ENCODE results near the gene RAB1B.
A peak's percentile ranks its signal among the peaks of the same experiment; 100 is the strongest.

Gene RAB1B

GRCh38 chr11:66284526-66285078 lies 16.2 kb downstream of the RAB1B start:
- DNase-seq (ENCODE audit: low spot score), result no peak

GRCh38 chr11:66285250-66285947 lies 17.0 kb downstream of the RAB1B start:
- no peak for DNase-seq (ENCODE audit: low spot score)

- no peak for DNase-seq (ENCODE audit: low spot score)
These were observed 18.3 kb downstream of the RAB1B start for GRCh38 chr11:66286699-66287098.

DNA sequence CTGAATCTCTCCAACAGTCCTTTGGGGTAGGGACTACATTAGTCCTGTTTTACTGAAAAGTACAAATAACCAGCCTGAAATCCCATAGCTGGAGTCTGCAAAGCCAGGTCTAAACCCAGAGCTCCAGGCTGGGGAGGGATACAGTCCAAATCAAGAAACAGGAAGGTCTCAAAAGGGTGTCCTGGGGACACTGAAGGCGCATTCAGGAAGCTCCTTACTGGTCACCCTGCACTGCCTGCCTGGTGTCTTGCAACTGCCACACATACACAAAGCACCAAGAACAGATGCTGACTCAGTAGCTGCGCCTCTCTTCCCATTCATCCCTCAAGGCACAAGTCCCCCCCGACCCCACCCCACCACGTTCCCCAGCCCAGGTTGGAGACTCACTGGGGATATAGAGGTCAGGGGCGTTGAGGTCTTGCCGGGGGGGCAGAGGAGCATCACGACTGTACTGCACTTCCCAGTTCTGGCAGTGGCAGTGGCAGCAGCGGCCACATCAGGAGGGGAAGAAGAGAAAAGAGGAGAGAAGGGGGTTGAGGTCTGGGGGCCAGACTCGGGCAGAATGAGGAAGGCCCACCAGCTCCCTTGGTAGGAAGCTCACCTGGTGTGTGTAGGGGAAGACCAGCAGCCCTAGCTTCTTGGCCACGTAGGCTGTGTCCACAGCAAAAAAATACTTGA lies 18.9 kb downstream of the RAB1B start:
- DNase-seq (ENCODE audit: low spot score), result no peak

GRCh38 chr11:66287889-66288670 lies 19.6 kb downstream of the RAB1B start:
- DNase-seq (ENCODE audit: low spot score), result no peak

DNA sequence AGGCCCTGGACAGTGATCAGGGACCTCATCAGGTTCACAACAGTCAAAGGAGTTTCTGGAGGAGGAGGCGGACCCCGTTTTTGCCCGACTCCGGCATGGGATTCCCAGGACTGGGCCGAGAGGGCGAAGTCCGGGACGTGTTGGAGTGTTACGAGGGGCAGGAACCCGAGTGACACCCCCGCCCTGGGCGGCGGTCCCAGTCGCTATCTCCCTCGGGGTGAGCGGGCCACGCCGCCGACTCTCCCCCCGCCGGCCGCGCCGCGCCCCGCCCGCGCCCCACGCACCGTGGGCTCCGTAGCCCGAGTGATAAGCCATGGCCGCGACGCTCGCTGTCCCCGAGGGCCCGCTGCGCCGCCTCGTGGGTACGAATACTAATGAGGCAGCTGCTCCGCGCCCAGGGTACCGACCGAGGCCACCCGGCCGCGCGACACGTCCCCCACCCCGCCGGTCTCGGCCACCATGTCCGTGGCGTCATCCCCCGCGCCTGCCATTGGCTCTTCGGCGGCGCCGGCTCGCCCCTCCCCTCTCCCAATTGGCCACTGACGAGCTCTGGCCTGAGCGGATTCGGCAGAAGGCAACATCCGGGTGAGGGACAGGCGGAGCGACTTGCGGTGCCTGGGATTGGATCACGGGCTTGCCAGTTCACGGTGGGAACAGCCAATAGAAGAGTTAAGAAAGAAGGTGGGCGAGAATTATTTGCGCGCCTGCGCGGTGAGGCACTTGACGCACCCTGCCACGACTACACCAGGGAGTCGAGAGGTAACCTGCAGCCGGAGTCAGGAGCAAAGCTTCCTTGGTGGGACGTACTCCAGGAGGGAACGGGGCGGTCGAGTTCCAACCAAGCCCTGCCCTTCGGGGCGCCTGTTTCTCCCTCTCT lies 20.5 kb downstream of the RAB1B start, which contains the start of gene YIF1A:
YIF1A (minus strand) TSS at position 473 of the 877 bp plus-strand sequence; CDS start at position 315, 158 bp downstream.
- peak; percentile 100 for DNase-seq (ENCODE audit: low spot score)

DNA sequence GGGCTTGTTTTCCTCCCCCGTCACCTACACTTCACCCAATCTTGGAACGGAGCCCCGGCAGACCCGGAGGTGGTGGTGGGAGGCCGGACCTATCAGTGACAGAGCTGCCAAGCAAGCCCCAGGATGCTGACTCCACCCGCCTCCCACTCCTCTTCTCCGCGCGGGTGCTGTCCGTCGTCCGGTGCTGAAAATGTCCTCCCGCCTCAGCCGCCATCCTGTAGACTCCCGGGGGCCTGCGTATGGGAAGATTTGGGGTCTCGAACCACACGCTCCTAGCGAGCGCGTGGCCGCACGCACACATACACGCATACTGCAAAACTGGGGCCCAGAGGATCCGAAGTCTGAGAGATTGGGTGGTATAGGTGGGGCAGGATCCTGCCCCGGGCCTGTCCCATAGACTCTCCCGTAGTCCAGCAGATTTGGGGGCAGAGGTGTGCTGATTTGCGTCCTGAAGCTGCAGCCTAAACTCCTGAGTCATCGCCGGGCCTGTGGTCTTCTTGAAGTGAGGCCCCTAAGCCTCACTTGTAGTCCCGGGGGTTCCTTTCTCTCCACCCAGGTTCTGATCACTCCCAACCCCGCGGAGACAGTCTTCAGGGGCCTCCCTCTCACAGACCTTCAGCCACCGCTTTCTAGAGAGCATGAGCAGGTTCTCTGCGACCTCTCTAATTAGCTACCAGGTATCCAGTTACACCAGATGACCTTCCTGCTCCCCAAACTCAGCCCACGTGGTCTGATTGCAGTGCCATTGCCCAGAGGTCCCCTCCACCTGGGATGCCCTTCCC lies 21.3 kb downstream of the RAB1B start:
- DNase-seq (ENCODE audit: low spot score), result peak; percentile 76

DNA sequence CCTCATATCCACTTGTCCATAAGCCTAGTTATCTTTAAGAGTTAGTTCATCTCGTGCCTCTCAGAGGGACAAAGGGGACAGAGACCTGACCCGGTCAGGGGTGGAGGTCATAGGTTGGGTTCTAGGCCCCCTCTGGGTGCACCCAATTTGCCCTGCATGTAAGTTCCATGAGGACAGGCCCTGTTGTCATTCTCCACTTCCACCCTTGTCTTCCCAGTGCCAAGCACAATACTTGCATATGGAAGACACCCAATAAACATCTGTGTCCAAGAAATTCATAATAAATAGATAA lies 21.8 kb downstream of the RAB1B start:
- DNase-seq (ENCODE audit: low spot score), result no peak

DNA sequence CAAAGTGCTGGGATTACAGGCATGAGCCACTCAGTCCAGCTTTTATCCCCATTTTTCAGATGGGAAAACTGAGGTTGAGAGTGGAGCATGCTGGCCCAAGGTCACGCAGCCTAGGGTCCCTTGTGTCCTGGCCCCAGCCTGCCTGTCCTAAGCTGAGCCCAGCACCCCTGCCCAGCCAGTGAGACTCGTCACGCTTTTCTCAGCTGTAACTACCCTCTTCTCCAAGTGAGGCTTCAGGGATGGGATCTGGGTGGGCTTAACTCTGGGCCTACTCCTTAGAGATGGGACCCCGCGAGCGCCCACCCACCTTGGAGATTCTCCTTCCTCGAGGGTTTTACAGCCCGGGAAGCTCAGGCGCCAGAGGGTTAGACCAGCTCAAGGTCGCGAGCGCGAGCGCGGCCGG lies 22.9 kb downstream of the RAB1B start:
- DNase-seq (ENCODE audit: low spot score), result no peak

- no peak for DNase-seq (ENCODE audit: low spot score)
These were observed 23.5 kb downstream of the RAB1B start, which contains the start of gene TMEM151A for GRCh38 chr11:66291706-66292542. TMEM151A (plus strand) TSS chr11:66291894; CDS start chr11:66292014, 120 bp downstream.

DNA sequence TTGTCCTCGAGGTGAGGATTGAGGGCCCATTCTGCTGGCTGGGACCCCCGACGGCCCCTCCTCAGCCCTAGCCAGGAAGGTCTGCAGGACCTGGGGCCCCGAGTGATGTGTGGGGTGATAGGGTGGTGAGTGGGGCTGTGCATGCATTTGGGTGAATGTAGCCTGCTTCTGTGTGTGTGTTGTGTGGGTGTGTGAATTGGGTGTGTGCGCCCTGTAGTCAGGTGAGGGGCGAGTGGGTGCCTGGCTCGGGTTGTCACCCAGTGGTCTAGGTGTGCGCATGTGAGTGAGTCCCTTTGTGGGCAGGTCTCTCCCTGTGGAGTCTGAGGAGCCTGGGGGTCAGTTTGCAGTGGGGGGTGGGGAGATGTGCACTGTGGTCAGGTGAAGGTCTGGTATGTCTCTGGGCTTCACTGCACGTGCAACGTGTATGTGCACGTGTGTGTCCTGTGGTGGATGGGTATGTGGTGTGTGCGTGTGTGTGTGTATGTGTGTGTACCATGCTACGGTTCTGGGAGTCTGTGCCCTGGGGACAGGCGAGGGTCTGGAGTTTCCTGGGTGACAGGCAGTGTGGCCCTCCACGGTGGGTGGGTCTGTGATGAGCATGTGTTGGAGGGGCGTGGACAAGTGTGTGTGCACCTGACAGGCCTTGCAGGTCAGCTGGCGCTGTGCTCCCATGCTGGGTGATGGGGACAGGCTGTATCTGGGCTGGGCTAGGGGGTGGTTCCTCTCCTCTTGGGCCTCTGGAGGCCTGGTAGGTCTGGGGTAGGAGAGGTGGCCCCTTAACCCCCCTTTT lies 24.3 kb downstream of the RAB1B start:
- DNase-seq (ENCODE audit: low spot score), result no peak

DNA sequence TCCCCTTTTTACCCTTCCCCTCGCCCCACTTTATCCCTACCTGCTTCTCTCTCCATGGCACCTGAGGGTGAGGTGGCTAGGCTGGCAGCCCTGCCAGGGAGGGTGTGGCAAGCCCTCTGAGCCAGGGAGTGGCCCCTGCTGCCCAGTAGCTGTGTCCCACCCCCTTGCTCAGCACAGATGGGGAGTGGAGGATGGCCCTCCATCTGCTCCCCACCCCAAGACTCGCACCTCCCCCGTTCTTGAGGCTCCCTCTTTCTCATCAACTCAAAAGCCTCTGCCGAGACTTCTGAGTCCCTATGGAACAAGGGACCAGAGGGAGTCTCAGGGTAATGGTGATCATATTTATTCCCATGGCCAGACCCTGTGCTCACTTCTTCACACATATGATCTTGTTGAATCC lies 24.9 kb downstream of the RAB1B start:
- DNase-seq (ENCODE audit: low spot score), result no peak

DNA sequence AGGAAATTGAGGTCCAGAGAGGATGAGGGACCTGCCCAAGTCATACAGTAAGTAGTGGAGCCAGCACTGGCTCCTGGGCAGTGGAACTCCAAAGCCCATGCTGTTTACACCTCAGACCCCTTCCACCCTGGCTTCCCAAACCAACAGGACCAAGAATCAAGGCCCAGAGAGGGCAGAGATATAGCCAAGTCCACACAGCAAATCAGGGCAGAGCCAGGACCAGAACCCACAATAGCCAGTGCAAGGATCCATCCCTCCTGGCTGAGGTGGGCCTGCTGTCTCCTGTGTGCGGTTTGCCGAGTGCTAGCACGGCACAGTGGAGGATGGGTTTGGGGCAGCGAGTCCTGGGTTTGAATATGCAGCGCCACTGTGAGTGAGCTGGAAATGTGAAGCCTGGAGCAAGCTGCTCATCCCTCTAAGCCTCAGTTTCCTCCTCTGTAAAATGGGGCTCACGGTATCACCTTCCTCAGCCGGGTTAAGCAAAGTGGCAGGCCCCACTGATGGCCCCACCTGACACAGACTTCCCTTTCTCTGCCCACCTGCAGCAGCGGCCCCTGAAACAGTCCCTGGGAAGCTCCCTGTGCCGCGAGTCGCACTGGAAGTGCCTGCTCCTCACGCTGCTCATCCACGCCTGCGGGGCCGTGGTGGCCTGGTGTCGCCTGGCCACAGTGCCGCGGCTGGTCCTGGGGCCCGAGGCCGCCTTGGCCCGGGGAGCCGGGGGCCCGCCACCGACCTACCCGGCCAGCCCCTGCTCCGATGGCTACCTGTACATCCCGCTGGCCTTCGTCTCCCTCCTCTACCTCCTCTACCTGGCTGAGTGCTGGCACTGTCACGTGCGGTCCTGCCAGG lies 25.6 kb downstream of the RAB1B start:
- DNase-seq (ENCODE audit: low spot score), result no peak

DNA sequence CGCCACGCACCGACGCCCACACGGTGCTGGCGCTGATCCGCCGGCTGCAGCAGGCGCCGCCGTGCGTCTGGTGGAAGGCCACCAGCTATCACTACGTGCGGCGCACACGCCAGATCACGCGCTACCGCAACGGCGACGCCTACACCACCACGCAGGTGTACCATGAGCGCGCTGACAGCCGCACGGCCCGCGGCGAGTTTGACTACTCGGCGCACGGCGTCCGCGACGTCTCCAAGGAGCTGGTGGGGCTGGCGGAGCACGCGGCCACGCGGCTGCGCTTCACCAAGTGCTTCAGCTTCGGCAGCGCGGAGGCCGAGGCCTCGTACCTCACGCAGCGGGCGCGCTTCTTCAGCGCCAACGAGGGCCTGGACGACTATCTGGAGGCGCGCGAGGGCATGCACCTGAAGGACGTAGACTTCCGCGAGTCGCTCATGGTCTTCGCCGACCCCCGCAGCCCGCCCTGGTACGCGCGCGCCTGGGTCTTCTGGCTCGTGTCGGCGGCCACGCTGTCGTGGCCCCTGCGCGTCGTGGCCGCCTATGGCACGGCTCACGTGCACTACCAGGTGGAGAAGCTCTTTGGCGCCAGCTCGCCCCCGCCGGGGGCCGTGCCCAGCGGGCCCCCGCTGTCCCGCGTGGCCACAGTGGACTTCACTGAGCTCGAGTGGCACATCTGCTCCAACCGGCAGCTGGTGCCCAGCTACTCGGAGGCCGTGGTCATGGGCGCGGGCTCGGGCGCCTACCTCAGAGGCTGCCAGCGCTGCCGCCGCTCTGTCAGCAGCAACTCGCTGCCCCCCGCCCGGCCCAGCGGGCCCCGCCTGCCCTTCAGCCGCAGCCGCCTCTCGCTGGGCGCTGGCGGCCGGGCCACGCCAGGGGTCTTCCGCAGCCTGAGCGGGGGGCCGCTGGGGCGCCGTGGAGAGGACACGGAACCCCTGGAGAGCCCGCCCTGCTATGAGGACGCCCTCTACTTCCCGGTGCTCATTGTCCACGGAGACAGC lies 26.5 kb downstream of the RAB1B start:
- DNase-seq (ENCODE audit: low spot score), result no peak

GRCh38 chr11:66297610-66298009 lies 29.2 kb downstream of the RAB1B start:
- no peak for DNase-seq (ENCODE audit: low spot score)

DNA sequence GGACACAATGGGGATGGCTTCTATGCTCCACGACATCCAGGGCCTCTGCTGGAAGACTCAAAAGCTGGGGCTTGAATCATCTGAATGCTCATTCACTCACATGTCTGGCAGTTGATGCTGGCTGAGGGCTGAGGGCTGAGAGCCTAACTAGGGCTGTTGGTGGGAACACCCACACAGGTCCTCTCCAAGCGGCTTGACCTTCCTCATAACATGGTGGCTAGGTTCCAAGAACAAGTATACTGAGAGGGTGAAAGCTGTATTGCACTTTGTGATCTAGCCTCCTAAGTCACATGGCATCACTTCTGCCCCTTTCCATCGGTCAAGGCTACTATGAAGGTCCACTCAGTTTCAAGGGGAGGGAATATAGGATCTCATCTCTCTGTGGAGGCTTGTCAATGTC lies 30.7 kb downstream of the RAB1B start:
- DNase-seq (ENCODE audit: low spot score), result no peak

- no peak for DNase-seq (ENCODE audit: low spot score)
These were observed 34.2 kb downstream of the RAB1B start for GRCh38 chr11:66302656-66303055.
